ENCODE data around the gene AKR1C1.
"Not testable (repeated sequence)": the region's sequence is repeated elsewhere in the genome, so short reads cannot be mapped to it uniquely, and the experiment has no call there.

The AKR1C1 gene

GRCh38 chr10:5019770-5020612 lies 56.8 kb downstream of the AKR1C1 start:
- peak; percentile 56 to 80 for DNase-seq

GRCh38 chr10:5021624-5022290 lies 58.5 kb downstream of the AKR1C1 start:
- not testable (repeated sequence) for DNase-seq

GRCh38 chr10:5023177-5023805 lies 60.1 kb downstream of the AKR1C1 start:
- no peak for DNase-seq

GRCh38 chr10:5025461-5025881 lies 62.3 kb downstream of the AKR1C1 start:
- not testable (repeated sequence) for DNase-seq

- no peak for DNase-seq
These were observed 67.8 kb downstream of the AKR1C1 start for GRCh38 chr10:5030989-5031388.

- DNase-seq, result not testable (repeated sequence)
These were observed 68.4 kb downstream of the AKR1C1 start for GRCh38 chr10:5031588-5031987.

- DNase-seq, result not testable (repeated sequence)
These were observed 69.2 kb downstream of the AKR1C1 start for GRCh38 chr10:5032444-5032843.
